HepG2 (cell line): ENCODE results near the gene TBX10. TPM values are rescaled to one million over a fixed set of nuclear protein-coding genes. Genes with fewer than 3 reads are reported as not detected.
A peak's percentile ranks its signal among the peaks of the same experiment; 100 is the strongest.

Experiments used
- CTCF ChIP-seq: sonication (generic); formaldehyde crosslinking; IDR thresholded peaks from 2 replicates; pipeline ENCODE4 v1.5.0; 2020; ENCODE audit warnings: mild to moderate bottlenecking, missing genetic modification reagents, moderate library complexity
- DR1 ChIP-seq: sonication (generic); formaldehyde crosslinking; IDR thresholded peaks from 2 replicates; pipeline ENCODE4 v1.8.0; 2021; ENCODE audit warnings: mild to moderate bottlenecking, missing genetic modification reagents, inconsistent platforms
- PCBP2 ChIP-seq: fragments of 200-400 bp; formaldehyde crosslinking; optimal IDR thresholded peaks from 2 replicates; pipeline ENCODE3; 2018; ENCODE audit warnings: low read length, low read depth; ENCODE audit not compliant: poor library complexity, severe bottlenecking
- PITX1 ChIP-seq: sonication (generic); formaldehyde crosslinking; IDR thresholded peaks from 2 replicates; pipeline ENCODE4 v1.5.1; 2020; ENCODE audit warnings: mild to moderate bottlenecking, missing genetic modification reagents
- RAD21 ChIP-seq: fragments of 450-650 bp; formaldehyde crosslinking; IDR thresholded peaks from 2 replicates; pipeline ENCODE4 v1.5.0; 2020; ENCODE audit warnings: mild to moderate bottlenecking
- SALL2 ChIP-seq: sonication (generic); formaldehyde crosslinking; IDR thresholded peaks from 2 replicates; pipeline ENCODE4 v1.8.1; 2023; ENCODE audit warnings: mild to moderate bottlenecking, missing genetic modification reagents, inconsistent platforms
- TFE3 ChIP-seq: IDR thresholded peaks from 2 replicates; pipeline ENCODE4 v1.6.1; 2016
- UBTF ChIP-seq: sonication (generic); formaldehyde crosslinking; IDR thresholded peaks from 2 replicates; pipeline ENCODE4 v1.4.0; 2020; ENCODE audit warnings: mild to moderate bottlenecking, missing genetic modification reagents
- ZFY ChIP-seq: sonication (generic); formaldehyde crosslinking; IDR thresholded peaks from 2 replicates; pipeline ENCODE4 v1.4.0; 2020; ENCODE audit warnings: missing genetic modification reagents
- ZNF326 ChIP-seq: sonication (generic); formaldehyde crosslinking; IDR thresholded peaks from 2 replicates; pipeline ENCODE4 v1.4.0; 2020; ENCODE audit warnings: missing genetic modification reagents, borderline replicate concordance
- ZNF574 ChIP-seq: sonication (generic); formaldehyde crosslinking; IDR thresholded peaks from 2 replicates; pipeline ENCODE4 v1.4.0; 2020; ENCODE audit warnings: missing genetic modification reagents
- ZNF687 ChIP-seq: sonication (generic); formaldehyde crosslinking; IDR thresholded peaks from 2 replicates; pipeline ENCODE4 v1.5.1; 2020; ENCODE audit warnings: mild to moderate bottlenecking, missing genetic modification reagents, moderate library complexity
- ZNF703 ChIP-seq: sonication (generic); formaldehyde crosslinking; IDR thresholded peaks from 2 replicates; pipeline ENCODE4 v1.5.1; 2020; ENCODE audit warnings: missing genetic modification reagents, mild to moderate bottlenecking, moderate library complexity, borderline replicate concordance
- polyA plus RNA-seq, 8 experiments: library from polyadenylated mRNA; depleted of rRNA in 3 of 8; stranded (reverse) in 7 of 8; unstranded in 1 of 8; fragments of >200 nt; fragmentation: Illumina TruSeq in 4 of 8; extraction: Trizol in 4 of 8; gene quantifications; 2 replicates each; pipeline versions ENCODE4 v1.2.1 to v1.2.3, GENCODE V29; 2011 to 2016; ENCODE audit warnings: low read depth in 4 of 8, missing spikeins in 1 of 8, mixed read lengths in 1 of 8; ENCODE audit not compliant: insufficient read depth in 1 of 8
- total RNA-seq, 5 experiments: library from RNA; depleted of rRNA; stranded (reverse); fragments of >200 nt; fragmentation: Illumina TruSeq; extraction: Trizol; gene quantifications; 2 replicates each; pipeline ENCODE4 v1.2.3, GENCODE V29; 2016; ENCODE audit warnings: low read depth in 1 of 5

TBX10 gene
- total and polyA plus RNA-seq, 2 of the 13 experiments (the other 11 are each of a cell fraction or from before 2014, with no cell fraction given) = 0.27 to 1.7 TPM

- TF ChIP-seq DR1 (CRISPR knock-in tag) = 0 out of 2 replicates have a peak, but pooled peaks have one; percentile 9
- peak; percentile 31; the same call in 1 of the 2 replicates for TF ChIP-seq ZNF687 (CRISPR knock-in tag)
- TF ChIP-seq UBTF (CRISPR knock-in tag) = 0 out of 2 replicates have a peak, but pooled peaks have one; percentile 26
- TF ChIP-seq PITX1 = 0 out of 2 replicates have a peak, but pooled peaks have one; percentile 17
- no peak for TF ChIP-seq ZNF326 (CRISPR knock-in tag)
- TF ChIP-seq SALL2 (CRISPR knock-in tag) = 0 out of 2 replicates have a peak, but pooled peaks have one; percentile 31
- no peak for TF ChIP-seq PCBP2
- peak; percentile 58; the same call in 1 of the 2 replicates for TF ChIP-seq RAD21
- TF ChIP-seq ZFY (CRISPR knock-in tag) = 0 out of 2 replicates have a peak, but pooled peaks have one; percentile 29
- no peak for TF ChIP-seq ZNF703 (CRISPR knock-in tag)
- peak; percentile 72 for TF ChIP-seq CTCF (CRISPR knock-in tag)
- no peak for TF ChIP-seq TFE3 (CRISPR knock-in tag)
- peak; percentile 29 for TF ChIP-seq ZNF574
Measured at GRCh38 chr11:67614730-67615714, 24.5 kb downstream of the TBX10 start (continued).
